ENCODE measurements around the gene GRB10.

GRCh38 chr7:50589364-50589763 is 193.3 kb downstream of the GRB10 start:
- no peak for TF ChIP-seq CTCF (IDR thresholded peaks at IDR 0.05)
- TF ChIP-seq POLR2A (IDR thresholded peaks at IDR 0.05), result no peak
